ENCODE data around the gene DNAJC18. TPM values are rescaled to one million over a fixed set of nuclear protein-coding genes. Genes with fewer than 3 reads are reported as not detected.
A peak's percentile ranks its signal among the peaks of the same experiment; 100 is the strongest.

DNAJC18 gene
- polyA plus RNA-seq, 1 experiment, result 17.7 TPM

DNA sequence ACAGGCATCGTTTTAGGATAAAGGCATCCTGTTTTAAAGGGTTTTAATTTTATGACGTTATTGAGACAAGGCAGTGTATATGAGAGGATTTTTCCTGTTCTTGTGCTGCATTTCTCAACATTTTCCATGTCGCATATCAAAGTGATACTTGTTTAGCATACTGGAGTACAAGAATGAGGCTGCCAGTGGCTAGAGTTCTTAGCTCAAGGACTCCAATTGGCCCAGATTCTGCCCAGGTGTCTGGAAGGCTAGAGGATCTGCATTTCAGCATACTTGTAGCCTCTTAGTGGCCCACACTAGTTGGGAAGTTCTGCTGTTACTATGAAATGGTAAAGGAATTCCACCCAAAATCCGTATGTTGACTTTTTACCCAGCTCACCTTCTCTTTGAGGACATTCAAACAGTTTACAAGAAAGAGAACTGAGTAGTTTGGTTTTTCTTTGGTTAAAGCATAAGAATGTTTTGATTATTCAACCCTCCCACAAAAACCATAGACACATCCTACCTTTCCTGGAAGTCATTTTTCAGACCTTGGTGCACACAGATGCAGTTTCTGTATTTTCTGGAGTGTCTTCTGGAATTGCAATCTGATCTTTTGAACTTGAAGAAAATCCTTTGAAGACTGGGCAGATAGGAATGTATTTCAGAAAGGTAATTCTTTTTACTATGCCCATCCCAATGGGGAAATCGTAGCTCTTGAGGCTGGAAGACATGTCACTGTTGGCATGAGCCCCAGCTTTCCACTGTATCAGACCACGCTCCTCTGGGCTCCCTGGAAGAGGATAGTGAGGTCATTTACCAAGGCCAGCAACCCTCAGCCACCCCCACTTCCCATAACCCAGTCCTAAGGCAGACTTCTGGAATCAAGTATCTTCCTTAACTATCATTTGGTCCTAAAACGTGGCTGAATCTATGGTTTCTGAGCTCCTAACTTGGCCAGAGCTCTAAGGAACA is 67.6 kb downstream of the DNAJC18 start:
- DNase-seq (ENCODE audit: low read depth, low spot score), result no peak
- ChIA-PET CTCF (interaction anchor here (0.6 kb wide), 1 partner anchor 742 kb away, joined by 4 read pairs; no protein-coding TSS in a partner anchor), POLR2A (no interaction called here)
- Histone ChIP-seq H3K27ac (ENCODE audit: low read depth, low read length) (no peak overlapping the region), H3K4me3 (ENCODE audit: low read depth, low read length) (no peak overlapping the region), H3K27me3 (ENCODE audit: control insufficient read depth, insufficient read depth, low read length) (no peaks in the 10 kb centered on the region), H3K9me3 (ENCODE audit: control insufficient read depth, insufficient read depth, low read length) (no peaks in the 10 kb centered on the region)
- no peak for TF ChIP-seq CTCF (IDR thresholded peaks at IDR 0.05; ENCODE audit: low read depth, low read length)

DNA sequence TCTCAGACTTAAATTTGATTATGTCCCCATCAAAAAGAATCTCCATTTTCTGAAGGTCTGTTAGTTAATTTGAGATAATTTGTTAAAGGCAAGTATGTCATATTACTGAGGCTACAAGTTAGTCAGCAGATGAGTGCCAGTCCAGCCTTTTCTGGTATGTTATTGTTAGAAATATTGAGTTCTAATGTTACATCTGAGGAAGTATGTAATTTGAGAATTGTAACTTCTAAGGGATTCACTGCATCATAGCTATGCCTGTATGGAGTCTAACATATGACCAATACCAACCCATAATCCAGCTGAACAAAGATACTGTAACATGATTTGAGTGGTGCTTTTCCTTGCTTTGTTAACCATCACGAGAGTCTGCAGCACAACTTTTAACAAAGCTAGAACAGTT is 70.1 kb downstream of the DNAJC18 start:
- H3K4me3 ChIP-seq (ENCODE audit: low read depth, low read length), result no peak overlapping the region
- no peak for DNase-seq (ENCODE audit: low read depth, low spot score)
- ChIA-PET CTCF (interaction anchor here (0.8 to 1.2 kb wide), 2 partner anchors 27 to 53 kb away, joined by 3 to 4 read pairs; partner anchors contain the start of gene PAIP2), POLR2A (no interaction called here)
- H3K27me3 ChIP-seq (ENCODE audit: control insufficient read depth, insufficient read depth, low read length), result no peaks in the 10 kb centered on the region
- H3K27ac ChIP-seq (ENCODE audit: low read depth, low read length), result peak overlapping the region; percentile 54
- TF ChIP-seq CTCF (IDR thresholded peaks at IDR 0.05; ENCODE audit: low read depth, low read length), result no peak
- no peaks in the 10 kb centered on the region for H3K9me3 ChIP-seq (ENCODE audit: control insufficient read depth, insufficient read depth, low read length)

- Histone ChIP-seq H3K9me3 (ENCODE audit: control insufficient read depth, insufficient read depth, low read length) (no peaks in the 10 kb centered on the region), H3K4me3 (ENCODE audit: low read depth, low read length) (no peak overlapping the region), H3K27me3 (ENCODE audit: control insufficient read depth, insufficient read depth, low read length) (no peaks in the 10 kb centered on the region), H3K27ac (ENCODE audit: low read depth, low read length) (peak overlapping the region; percentile 43)
- ChIA-PET POLR2A (interaction anchor here (0.5 to 1.0 kb wide), 2 partner anchors 26 to 27 kb away, joined by 3 to 5 read pairs; partner anchors contain the start of gene PAIP2), CTCF (interaction anchor here (0.6 to 1.2 kb wide), 2 partner anchors 49 to 54 kb away, joined by 3 to 4 read pairs; no protein-coding TSS in a partner anchor)
- no peak for DNase-seq (ENCODE audit: low read depth, low spot score)
- no peak for TF ChIP-seq CTCF (IDR thresholded peaks at IDR 0.05; ENCODE audit: low read depth, low read length)
Measured at GRCh38 chr5:139368613-139369012, 70.7 kb downstream of the DNAJC18 start.

- POLR2A ChIA-PET, result interaction anchor here (0.6 kb wide), 1 partner anchor 18 kb away, joined by 3 read pairs; no protein-coding TSS in a partner anchor
- no peaks in the 10 kb centered on the region for H3K27me3 ChIP-seq (ENCODE audit: control insufficient read depth, insufficient read depth, low read length)
- CTCF ChIA-PET, result no interaction called here
- H3K9me3 ChIP-seq (ENCODE audit: control insufficient read depth, insufficient read depth, low read length), result no peaks in the 10 kb centered on the region
- no peak overlapping the region for H3K4me3 ChIP-seq (ENCODE audit: low read depth, low read length)
- no peak overlapping the region for H3K27ac ChIP-seq (ENCODE audit: low read depth, low read length)
- TF ChIP-seq CTCF (IDR thresholded peaks at IDR 0.05; ENCODE audit: low read depth, low read length), result no peak
- no peak for DNase-seq (ENCODE audit: low read depth, low spot score)
Measured at GRCh38 chr5:139364466-139364865, 74.9 kb downstream of the DNAJC18 start.

DNA sequence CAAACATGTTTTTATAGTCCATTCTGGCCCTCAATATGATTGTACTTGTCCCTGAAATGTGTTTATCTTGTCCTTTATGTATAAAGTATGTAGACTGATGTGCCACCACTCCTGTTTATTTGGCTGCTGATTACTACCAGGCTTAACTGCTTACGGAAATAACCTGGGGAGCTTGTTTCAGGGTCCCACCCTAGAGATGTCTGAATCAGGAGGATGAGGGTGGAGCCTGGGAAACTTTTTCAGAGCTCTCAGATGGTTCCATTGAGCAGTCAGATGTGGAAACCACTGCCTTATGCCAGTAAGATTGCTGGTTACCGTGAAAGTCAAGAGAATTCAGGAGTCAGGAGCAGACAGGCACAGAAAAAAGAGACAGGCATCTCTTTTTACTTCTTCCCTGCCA is 75.4 kb downstream of the DNAJC18 start:
- DNase-seq (ENCODE audit: low read depth, low spot score), result no peak
- Histone ChIP-seq H3K27me3 (ENCODE audit: control insufficient read depth, insufficient read depth, low read length) (no peaks in the 10 kb centered on the region), H3K9me3 (ENCODE audit: control insufficient read depth, insufficient read depth, low read length) (no peaks in the 10 kb centered on the region), H3K27ac (ENCODE audit: low read depth, low read length) (no peak overlapping the region), H3K4me3 (ENCODE audit: low read depth, low read length) (no peak overlapping the region)
- no peak for TF ChIP-seq CTCF (IDR thresholded peaks at IDR 0.05; ENCODE audit: low read depth, low read length)
- POLR2A ChIA-PET, result interaction anchor here (0.6 kb wide), 1 partner anchor 17 kb away, joined by 3 read pairs; no protein-coding TSS in a partner anchor
- CTCF ChIA-PET, result no interaction called here
